Raji (cell line): Measurements from ENCODE around the gene ACOT6.
A peak's percentile ranks its signal among the peaks of the same experiment; 100 is the strongest.

Experiments used
- POLR2A ChIP-seq: IDR thresholded peaks from 2 replicates; pipeline ENCODE4 v1.6.1; 2011; ENCODE audit warnings: low read depth, low read length, control low read depth; ENCODE audit not compliant: insufficient read depth

The ACOT6 gene

DNA sequence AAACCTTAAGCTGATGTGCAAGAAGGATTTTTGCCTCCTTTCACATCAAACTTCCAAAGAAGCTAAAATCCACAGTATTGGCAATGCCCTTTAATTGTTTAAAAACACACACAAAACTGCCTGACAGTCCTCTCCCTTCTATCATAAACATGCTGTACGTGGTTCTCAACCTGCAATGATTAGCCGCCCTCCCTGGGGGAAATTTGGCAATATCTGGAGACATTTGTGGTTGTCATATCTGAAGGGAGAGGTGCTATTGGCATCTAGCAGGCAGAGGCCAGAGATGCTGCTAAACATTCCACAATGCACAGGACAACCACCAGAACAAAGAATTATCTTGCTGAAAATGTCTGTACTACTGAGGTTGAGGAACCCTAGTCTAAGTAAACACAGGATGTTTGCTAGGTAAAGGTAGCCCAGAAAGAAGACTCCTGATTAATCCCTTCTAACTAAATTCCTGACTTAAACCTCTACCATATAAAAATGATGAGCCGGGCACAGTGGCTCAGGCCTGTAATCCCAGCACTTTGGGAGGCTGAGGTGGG is 1.2 kb downstream of the ACOT6 start:
- TF ChIP-seq POLR2A = no peak

DNA sequence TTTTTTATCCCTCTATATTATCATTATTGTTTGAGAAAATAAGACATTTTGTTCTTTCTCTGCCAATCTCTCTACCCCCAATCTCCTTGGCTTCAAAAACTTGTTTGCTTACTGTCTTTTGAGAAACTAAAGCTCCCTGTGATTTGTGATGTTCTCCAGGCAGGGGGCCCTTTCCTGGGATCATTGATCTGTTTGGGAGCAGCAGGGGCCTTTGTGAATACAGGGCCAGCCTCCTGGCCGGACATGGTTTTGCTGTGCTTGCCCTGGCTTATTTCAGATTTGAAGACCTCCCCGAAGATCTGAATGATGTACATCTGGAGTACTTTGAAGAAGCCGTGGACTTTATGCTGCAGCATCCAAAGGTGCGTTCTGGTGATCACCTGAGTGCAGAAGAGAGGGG is 4.5 kb downstream of the ACOT6 start:
- no peak for TF ChIP-seq POLR2A

DNA sequence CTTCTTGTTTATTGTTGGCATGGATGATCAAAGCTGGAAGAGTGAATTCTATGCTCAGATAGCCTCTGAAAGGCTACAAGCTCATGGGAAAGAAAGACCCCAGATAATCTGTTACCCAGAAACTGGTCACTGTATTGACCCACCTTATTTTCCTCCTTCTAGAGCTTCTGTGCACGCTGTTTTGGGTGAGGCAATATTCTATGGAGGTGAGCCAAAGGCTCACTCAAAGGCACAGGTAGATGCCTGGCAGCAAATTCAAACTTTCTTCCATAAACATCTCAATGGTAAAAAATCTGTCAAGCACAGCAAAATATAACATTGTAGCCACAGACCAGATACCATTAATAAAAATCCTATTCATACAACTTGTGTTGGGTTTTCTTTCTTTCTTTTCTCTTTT is 7.2 kb downstream of the ACOT6 start:
- TF ChIP-seq POLR2A = no peak

DNA sequence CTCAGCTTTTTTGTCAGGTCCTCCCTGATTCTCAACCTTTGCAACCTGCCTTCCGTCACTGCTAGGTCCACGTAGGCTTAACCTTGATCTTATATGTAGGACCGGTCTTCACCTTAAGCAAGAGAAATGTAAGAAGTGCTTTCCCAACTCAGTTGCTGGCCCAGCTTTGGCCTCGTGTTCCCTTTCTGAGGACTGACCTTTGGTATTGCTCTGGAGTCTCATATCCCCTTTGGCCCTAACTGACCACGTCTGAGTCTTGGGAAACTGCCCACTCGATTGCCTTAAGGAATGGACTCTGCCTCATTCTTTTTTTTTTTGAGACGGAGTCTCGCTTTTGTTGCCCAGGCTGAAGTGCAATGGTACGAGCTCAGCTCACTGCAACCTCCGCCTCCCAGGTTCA is 8.0 kb downstream of the ACOT6 start:
- TF ChIP-seq POLR2A = no peak

DNA sequence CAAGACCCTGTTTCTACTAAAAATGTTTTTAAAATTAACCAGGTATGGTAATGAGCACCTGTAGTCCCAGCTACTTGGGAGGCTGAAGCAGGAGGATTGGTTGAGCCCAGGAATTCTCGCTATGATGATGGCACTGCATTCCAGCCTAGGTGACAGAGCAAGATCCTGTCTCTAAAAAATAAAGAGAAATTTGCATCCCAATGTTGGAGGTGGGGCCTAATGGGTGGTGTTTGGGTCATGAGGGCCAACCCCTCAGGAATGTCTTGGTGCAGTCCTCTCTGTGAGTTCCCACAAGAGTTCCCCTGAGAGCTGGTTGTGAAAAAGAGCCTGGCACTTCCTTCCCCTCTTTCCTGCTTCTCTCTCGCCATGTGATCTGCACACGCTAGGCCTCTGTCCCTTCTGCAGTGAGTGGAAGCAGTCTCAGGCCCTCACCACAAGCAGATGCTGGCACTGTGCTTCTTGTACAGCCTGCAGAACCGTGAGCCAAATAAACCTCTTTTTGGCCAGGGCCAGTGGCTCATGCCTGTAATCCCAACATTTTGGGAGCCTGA is 11.3 kb downstream of the ACOT6 start:
- no peak for TF ChIP-seq POLR2A

DNA sequence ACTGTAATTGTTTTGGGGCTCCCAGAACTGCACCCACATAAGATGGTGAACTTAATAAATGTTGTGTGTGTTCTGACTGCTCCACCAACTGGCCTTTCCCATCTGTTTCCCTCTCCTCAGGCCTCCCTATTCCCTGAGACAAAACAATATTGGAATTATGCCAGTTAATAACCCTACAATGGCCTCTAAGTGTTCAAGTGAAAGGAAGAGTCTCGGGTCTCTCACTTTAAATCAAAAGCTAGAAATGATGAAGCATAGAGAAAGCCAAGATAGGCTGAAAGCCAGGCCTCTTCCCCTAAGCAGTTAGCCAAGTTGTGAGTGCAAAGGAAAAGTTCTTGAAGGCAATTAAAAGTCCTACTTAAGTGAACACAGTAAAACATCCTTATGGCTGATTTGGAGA is 13.4 kb downstream of the ACOT6 start:
- TF ChIP-seq POLR2A = no peak

DNA sequence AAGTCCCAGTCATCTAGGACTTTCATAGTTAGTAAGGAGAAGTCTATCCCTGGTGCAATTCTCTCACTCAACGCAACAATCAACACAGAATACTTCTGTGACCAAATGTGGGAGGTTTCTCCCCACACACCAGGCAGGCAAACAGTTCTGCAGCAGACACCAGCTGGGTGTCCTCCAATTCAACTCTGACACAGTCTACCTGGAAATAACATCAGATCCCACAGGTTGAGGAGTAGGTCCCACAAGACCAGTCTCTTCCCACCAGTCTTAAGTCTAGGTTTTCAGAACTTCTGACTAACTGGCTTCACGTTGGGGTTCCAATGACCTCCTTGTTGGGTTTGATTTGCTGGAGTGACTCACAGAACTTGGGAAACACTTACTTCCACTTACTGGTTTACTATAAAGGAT is 14.8 kb downstream of the ACOT6 start:
- TF ChIP-seq POLR2A = no peak

DNA sequence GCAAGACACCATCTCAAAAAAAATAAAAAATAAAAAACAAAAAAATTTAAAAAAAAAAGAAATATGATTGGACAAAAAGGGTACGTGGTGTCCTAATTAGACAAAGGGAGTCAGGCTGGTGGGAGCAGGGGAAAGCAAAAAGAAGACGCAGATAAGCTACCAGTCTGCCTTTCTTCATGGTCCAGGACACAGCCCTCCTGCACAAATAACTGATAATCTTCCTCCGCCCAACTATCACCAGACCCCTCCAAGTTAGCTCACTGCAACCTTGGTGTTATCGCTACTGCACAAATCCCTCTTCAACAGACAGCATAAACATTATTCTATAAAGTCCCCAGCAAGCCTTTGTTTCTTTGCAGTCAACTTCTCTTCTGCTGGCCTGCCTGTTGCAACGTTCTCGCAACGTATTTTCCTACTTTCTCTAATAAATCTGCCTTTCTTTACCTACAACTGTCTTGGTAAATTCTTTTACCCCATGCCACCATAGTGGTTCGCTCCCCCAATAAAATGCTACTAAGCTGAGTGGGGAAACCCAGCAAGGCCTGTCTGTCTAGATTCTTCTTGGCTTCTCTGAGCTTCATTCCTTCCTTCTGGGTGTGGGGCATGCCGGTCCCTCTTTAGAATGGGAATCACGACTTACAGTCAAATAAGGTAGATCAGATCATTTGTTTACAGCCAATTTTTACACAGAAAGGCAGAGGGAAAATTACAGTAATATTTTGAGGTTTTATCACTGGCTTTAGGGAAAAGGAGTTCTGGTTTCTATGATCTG is 17.9 kb downstream of the ACOT6 start:
- TF ChIP-seq POLR2A = no peak

DNA sequence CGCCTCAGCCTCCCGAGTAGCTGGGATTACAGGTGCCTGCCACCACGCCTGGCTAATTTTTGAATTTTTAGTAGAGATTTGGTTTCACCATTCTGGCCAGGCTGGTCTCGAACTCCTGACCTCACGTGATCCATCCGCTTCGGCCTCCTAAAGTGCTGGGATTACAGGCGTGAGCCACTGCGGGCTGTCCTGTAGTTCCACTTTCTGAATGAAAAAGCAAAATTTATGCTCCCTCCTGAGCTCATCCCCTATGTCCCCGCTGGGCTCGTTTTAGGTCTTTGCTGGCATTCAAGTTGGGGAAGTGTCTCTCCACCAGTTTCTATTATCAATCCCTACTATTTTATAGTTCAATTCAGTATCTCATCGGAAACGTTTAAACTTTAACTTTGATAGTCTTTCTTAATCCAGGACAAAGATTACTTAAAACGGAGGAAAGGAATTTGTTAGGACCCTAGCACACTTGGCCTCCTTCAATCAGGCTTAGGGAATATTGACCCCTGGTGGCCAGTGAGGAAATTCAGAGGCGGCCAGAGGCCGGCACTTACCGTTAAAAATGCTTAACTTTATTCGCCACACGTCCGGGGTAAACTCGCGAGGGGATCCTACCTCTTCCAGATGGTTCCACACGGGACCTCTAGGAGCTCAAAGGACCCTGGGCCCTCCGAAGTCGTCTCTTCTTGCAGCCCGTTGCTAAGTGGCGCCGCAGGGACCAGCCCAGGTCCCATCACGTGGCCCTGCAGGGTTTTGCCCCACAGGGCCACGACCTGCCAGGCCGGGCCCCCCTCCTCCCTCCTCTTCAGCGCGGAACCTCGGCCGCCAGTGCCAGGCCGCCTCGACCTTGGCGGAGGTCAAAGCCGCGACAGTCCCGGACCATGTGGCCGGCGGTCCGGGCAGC is 21.0 kb downstream of the ACOT6 start:
- TF ChIP-seq POLR2A = no peak

DNA sequence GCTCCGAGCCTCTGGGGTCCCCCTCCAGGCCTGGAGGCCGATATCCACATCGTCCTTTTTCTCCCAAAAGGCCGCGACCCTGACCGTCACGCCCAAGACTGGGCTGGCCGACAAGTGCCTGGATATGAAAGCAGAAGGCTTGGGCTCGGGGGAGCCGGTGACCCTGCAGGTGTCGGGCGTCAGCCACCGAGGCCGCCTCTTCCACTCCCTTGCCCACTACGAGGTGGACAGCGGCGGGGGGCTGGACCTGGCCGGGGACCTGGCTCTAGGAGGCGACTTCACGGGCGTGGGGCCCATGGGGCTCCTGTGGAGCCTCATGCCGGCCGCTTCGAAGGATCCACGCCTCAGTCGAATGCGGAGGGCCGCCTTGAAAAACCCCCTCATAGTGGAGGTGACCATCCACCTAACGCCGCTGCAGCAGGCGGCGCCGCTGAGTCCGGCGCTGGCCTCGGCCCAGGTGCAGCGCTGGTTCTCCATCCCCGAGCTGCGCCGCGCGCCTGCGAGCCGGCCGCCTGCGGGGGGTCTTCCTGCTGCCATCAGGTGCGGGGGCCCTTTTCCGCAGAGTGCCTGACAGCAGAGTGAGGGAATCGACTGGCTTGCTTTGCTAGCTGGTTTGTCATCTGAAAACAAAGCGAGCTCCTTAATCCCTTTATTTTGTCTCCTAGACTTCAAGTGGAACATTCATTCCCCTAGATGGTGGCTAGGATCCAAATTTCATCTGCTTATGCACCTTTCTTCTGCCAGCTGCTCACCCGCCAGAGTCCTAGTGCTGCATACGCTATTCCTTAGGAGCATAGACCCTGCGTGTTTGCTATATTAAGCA is 21.9 kb downstream of the ACOT6 start:
- no peak for TF ChIP-seq POLR2A

DNA sequence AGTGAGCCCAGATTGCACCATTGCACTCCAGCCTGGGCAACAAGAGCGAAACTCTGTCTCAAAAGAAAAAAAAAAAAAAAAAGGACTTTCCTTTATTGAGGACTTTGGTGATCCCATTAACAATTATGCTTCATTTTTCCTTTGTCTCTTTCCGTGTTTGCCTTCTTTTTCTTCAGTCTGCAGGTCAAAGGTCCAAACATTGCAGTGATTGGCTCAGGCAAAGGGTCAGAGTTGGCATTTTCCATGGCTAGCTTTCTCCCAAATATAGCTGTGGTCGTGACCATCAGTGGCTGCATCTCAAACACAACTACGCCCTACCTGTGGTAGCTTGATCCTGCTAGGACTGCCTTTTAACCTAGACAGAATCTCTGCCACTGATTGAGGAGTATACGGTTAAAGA is 25.5 kb downstream of the ACOT6 start:
- no peak for TF ChIP-seq POLR2A

DNA sequence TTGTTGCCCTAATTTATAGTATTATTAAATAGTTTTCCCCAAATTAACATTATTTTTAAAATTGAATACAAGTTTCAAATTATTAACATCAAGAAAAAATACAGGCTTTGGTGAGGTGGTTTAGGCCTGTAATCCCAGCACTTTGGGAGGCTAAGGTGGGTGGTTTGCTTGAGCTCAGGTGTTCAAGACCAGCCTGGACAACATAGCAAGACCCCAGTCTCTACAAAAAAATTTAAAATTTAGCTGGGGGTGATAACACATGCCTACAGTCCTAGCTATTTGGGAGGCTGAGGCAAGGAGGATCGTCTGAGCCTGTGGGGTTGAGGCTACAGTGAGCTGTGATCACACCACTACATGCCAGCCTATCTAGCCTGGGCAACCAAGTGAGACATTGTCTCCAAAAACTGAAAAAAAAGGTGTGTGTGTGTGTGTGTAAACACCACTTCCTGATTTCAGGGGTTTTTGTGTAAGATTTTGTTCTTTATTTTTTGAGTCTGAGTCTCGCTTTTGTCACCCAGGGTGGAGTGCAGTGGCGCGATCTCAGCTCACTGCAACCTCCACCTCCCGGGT is 28.6 kb downstream of the ACOT6 start:
- no peak for TF ChIP-seq POLR2A

DNA sequence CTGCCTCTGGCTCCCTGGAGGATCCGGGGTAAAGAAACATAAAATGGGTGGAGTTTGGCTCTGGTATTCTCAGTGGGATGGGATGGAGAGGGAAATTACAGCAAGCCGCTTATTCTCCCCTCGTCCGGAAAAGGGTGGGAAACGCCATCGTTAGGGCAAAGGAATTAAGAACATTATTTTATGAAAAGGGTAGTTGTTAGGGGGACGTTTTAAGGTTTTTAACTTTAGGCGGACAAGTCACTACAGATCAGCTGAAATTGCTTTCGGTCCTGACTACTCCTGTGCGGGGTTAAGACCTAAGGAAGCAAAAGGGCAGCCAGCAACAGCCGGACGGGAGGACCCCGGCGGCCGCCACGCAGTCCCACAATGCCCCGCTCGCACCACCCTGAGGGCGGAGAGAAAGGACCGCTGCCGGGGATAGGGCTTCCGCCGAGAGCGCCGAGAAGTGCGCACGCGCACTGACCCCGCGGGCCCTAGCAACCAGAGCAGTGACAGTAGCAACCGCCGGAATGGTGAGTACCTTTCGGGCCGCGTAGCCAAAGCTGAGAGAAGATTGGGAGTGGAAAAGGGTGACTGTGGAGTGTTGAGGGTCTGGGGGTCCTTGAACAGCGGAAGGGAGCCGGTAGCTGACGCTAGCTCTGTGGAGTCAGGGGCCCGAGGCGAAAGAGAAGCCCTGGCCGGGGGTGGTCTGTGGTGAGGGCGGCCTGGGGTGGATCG is 32.4 kb downstream of the ACOT6 start, which contains the start of gene DNAL1:
Gene DNAL1 (plus strand): TSS at position 456 of the 717 bp plus-strand sequence. CDS start 54 bp downstream, at position 510.
- peak; percentile 89 for TF ChIP-seq POLR2A

DNA sequence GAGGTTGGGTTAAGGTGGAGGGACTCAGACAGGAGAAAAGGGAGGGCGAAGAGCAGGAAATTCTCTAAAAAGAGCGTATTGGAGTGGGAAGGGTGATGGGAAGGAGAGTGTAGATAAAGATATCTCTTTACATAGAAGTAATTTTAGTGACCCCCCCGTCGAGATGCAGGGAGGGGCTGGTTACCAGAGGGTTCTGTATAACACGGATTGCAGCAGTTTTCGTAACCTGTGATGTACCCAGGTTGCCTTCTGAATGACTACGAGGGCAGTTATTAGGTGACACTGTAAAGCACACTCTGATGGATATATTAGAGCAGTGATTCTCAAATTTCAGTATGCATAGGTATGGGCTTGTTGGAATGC is 32.9 kb downstream of the ACOT6 start:
- TF ChIP-seq POLR2A = no peak
